NT2/D1 (cell line): ENCODE results near the gene DMC1.

Source experiments
- SUZ12 ChIP-seq: IDR thresholded peaks from 2 replicates; pipeline ENCODE4 v1.6.1; 2011; ENCODE audit not compliant: insufficient read length, insufficient read depth; ENCODE audit errors: extremely low read depth
- YY1 ChIP-seq: IDR thresholded peaks from 2 replicates; pipeline ENCODE4 v1.6.1; 2011; ENCODE audit not compliant: insufficient read length, insufficient read depth
- ZNF274 ChIP-seq: IDR thresholded peaks from 2 replicates; pipeline ENCODE4 v1.6.1; 2011; ENCODE audit warnings: mild to moderate bottlenecking, low read depth, low read length

DNA sequence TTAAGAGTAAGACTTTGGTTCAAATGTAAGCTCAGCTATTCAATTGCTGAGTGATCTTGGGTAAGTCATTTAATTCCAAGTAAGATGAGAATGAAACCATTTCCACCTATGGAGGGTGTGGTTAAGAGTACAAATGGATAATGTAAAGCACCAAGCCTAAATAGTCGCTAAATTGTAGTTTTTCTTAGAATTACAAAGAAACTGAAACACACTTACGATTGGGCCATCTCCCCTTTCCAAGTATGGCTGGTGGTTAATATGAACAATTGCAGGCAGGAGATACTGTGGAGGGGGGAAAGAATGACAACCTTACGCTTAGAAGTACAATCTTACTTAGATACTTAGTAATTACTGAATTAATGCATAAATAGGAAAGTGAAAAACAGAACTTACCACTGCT is 72.1 kb downstream of the DMC1 start:
- TF ChIP-seq ZNF274 (no peak), YY1 (no peak), SUZ12 (no peak)
